ENCODE data around the gene RPH3AL.

The RPH3AL gene

DNA sequence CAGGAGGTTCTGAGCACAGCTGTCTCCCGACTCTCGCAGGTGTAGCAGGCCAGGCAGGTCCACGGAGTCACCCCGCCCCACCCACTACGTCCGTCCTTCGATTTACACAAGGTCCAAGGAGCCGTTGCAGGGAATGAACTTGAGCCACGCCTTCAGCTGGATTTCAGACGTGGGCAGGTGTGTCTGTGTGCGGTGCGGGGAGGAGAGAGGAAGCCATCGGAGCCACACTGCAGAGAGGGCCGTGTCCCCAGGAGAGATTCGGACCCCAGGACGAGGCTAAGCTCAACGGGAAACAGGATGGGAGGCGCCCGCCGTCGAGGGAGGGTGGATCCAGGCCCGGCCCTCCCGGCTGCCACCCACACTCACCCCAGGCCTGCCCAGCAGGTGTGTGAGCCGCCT is 50.3 kb downstream of the RPH3AL start:
- peaks cover 3% of the 10 kb centered on the region for H3K4me1 ChIP-seq (ENCODE audit: control insufficient read depth, insufficient read depth, low read length)
- H3K9ac ChIP-seq (ENCODE audit: low read length) = no peak overlapping the region
- no peaks in the 10 kb centered on the region for H3K36me3 ChIP-seq (ENCODE audit: control insufficient read depth, insufficient read depth, low read length)
- no peaks in the 10 kb centered on the region for H3K27me3 ChIP-seq (ENCODE audit: control insufficient read depth, insufficient read depth, low read length)
- H3K27ac ChIP-seq (ENCODE audit: low read depth, low read length) = no peak overlapping the region
- no peak overlapping the region for H3K4me3 ChIP-seq (ENCODE audit: low read length)

DNA sequence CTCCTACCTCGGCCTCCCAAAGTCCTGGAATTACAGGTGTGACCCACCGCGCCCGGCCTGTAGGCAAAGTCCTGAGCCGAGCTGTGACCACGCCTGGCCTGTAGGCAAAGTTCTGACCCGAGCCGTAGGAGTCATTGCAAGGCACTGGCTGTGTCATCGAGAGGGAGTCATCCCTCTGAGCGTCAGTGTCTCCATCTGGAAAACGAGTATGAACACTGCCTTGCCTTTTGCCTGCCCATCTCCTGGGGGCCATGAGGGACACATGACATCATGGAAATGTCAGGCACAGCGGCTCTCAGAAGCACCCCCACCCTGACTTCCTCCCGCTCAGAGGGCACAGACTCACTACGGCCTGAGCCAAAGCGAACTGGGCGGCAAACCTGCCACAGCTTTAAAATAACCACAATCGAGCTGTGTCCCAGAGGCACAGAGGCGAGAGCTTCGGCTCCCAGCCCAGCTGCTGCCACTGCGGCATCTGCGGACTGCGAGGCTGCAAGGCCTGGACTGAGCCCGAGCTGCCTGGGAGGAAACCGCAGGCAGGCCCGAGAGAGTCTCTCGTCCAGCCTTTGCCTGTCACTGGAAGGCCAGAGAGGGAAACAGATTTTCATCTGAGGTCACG is 50.8 kb downstream of the RPH3AL start:
- peak overlapping the region; percentile 6 for H3K27ac ChIP-seq (ENCODE audit: low read depth, low read length)
- H3K4me3 ChIP-seq (ENCODE audit: low read length) = no peak overlapping the region
- H3K27me3 ChIP-seq (ENCODE audit: control insufficient read depth, insufficient read depth, low read length) = no peaks in the 10 kb centered on the region
- no peak overlapping the region for H3K9ac ChIP-seq (ENCODE audit: low read length)
- peaks cover 2% of the 10 kb centered on the region for H3K4me1 ChIP-seq (ENCODE audit: control insufficient read depth, insufficient read depth, low read length)
- H3K36me3 ChIP-seq (ENCODE audit: control insufficient read depth, insufficient read depth, low read length) = no peaks in the 10 kb centered on the region

- Histone ChIP-seq H3K36me3 (ENCODE audit: control insufficient read depth, insufficient read depth, low read length) (no peaks in the 10 kb centered on the region), H3K27me3 (ENCODE audit: control insufficient read depth, insufficient read depth, low read length) (no peaks in the 10 kb centered on the region), H3K9ac (ENCODE audit: low read length) (no peak overlapping the region), H3K27ac (ENCODE audit: low read depth, low read length) (peak overlapping the region; percentile 24), H3K4me1 (ENCODE audit: control insufficient read depth, insufficient read depth, low read length) (peaks cover 2% of the 10 kb centered on the region), H3K4me3 (ENCODE audit: low read length) (no peak overlapping the region)
Measured at GRCh38 chr17:300881-301280, 51.7 kb downstream of the RPH3AL start.

DNA sequence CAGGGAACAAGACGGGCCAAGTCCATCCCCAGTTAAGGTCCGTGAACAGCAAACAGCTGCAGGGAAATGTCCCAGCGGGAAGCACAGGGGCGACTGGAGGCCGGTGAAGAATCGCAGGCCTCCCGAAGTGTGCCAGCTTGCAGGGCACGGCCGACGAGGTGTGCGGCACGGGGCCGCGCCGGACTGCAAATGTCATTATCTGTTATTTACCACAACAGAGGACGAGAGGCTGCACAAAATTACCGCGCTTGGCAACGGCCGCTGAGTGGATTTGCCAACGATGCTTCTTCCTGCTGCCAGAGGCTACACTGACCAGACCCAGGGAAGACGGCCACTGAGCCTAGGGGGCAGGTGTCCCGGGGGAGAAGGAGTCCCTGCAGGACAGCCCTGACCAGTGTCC is 53.1 kb downstream of the RPH3AL start:
- Histone ChIP-seq H3K27me3 (ENCODE audit: control insufficient read depth, insufficient read depth, low read length) (no peaks in the 10 kb centered on the region), H3K4me3 (ENCODE audit: low read length) (no peak overlapping the region), H3K27ac (ENCODE audit: low read depth, low read length) (peak overlapping the region; percentile 54), H3K36me3 (ENCODE audit: control insufficient read depth, insufficient read depth, low read length) (no peaks in the 10 kb centered on the region), H3K9ac (ENCODE audit: low read length) (no peak overlapping the region), H3K4me1 (ENCODE audit: control insufficient read depth, insufficient read depth, low read length) (peaks cover 2% of the 10 kb centered on the region)

GRCh38 chr17:298791-299450 is 53.7 kb downstream of the RPH3AL start:
- peaks cover 2% of the 10 kb centered on the region for H3K4me1 ChIP-seq (ENCODE audit: control insufficient read depth, insufficient read depth, low read length)
- peak overlapping the region; percentile 54 for H3K27ac ChIP-seq (ENCODE audit: low read depth, low read length)
- H3K27me3 ChIP-seq (ENCODE audit: control insufficient read depth, insufficient read depth, low read length) = no peaks in the 10 kb centered on the region
- H3K4me3 ChIP-seq (ENCODE audit: low read length) = no peak overlapping the region
- H3K9ac ChIP-seq (ENCODE audit: low read length) = no peak overlapping the region
- no peaks in the 10 kb centered on the region for H3K36me3 ChIP-seq (ENCODE audit: control insufficient read depth, insufficient read depth, low read length)

DNA sequence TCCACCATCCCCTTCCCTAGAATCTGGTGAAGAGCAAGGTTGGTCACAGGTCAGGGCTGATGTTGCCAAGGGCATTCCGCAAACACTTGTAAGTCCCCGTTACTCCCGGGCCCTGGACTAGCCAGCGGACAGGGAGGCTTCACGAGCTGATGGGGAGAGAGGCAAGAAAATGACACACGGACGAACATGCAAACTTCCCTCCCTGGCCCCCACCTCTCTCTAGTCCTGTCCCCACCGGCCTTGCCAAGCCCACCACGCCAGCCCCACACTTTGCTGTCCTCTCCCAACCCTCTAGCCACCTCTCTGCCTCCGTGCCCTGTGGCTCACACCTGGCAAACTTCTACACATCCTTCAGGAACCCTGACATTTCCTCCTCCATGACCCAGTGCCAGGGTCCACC is 54.8 kb downstream of the RPH3AL start:
- no peaks in the 10 kb centered on the region for H3K36me3 ChIP-seq (ENCODE audit: control insufficient read depth, insufficient read depth, low read length)
- H3K27me3 ChIP-seq (ENCODE audit: control insufficient read depth, insufficient read depth, low read length) = no peaks in the 10 kb centered on the region
- H3K4me3 ChIP-seq (ENCODE audit: low read length) = no peak overlapping the region
- no peak overlapping the region for H3K9ac ChIP-seq (ENCODE audit: low read length)
- peaks cover 2% of the 10 kb centered on the region for H3K4me1 ChIP-seq (ENCODE audit: control insufficient read depth, insufficient read depth, low read length)
- H3K27ac ChIP-seq (ENCODE audit: low read depth, low read length) = no peak overlapping the region

GRCh38 chr17:296906-297690 is 55.5 kb downstream of the RPH3AL start:
- Histone ChIP-seq H3K4me3 (ENCODE audit: low read length) (no peak overlapping the region), H3K9ac (ENCODE audit: low read length) (no peak overlapping the region), H3K36me3 (ENCODE audit: control insufficient read depth, insufficient read depth, low read length) (no peaks in the 10 kb centered on the region), H3K4me1 (ENCODE audit: control insufficient read depth, insufficient read depth, low read length) (peaks cover 2% of the 10 kb centered on the region), H3K27me3 (ENCODE audit: control insufficient read depth, insufficient read depth, low read length) (no peaks in the 10 kb centered on the region), H3K27ac (ENCODE audit: low read depth, low read length) (no peak overlapping the region)

DNA sequence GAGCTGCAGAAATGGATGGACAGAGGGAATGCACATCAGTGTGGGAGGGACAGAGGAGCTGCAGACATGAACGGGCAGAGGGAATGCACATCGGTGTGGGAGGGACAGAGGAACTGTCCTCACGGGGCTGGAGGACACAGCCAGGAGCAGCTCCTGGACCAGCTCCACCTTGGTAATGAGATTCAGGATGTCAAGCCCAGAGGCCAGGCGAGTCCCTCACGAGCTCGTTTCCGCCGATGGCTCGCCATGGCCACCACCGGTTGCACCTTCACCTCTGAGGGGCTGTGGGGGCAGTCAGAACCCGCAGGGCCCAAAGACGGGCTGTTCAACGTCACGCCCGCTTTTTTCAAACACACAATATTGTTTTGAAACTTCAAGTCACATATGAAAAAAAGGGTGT is 56.2 kb downstream of the RPH3AL start:
- no peak overlapping the region for H3K4me3 ChIP-seq (ENCODE audit: low read length)
- no peak overlapping the region for H3K9ac ChIP-seq (ENCODE audit: low read length)
- peaks cover 2% of the 10 kb centered on the region for H3K4me1 ChIP-seq (ENCODE audit: control insufficient read depth, insufficient read depth, low read length)
- no peak overlapping the region for H3K27ac ChIP-seq (ENCODE audit: low read depth, low read length)
- no peaks in the 10 kb centered on the region for H3K27me3 ChIP-seq (ENCODE audit: control insufficient read depth, insufficient read depth, low read length)
- H3K36me3 ChIP-seq (ENCODE audit: control insufficient read depth, insufficient read depth, low read length) = no peaks in the 10 kb centered on the region

- H3K4me3 ChIP-seq (ENCODE audit: low read length) = no peak overlapping the region
- H3K4me1 ChIP-seq (ENCODE audit: control insufficient read depth, insufficient read depth, low read length) = no peaks in the 10 kb centered on the region
- H3K27ac ChIP-seq (ENCODE audit: low read depth, low read length) = no peak overlapping the region
- H3K36me3 ChIP-seq (ENCODE audit: control insufficient read depth, insufficient read depth, low read length) = no peaks in the 10 kb centered on the region
- no peaks in the 10 kb centered on the region for H3K27me3 ChIP-seq (ENCODE audit: control insufficient read depth, insufficient read depth, low read length)
- H3K9ac ChIP-seq (ENCODE audit: low read length) = no peak overlapping the region
Measured at GRCh38 chr17:292531-293382, 59.9 kb downstream of the RPH3AL start.

GRCh38 chr17:292016-292415 is 60.6 kb downstream of the RPH3AL start:
- Histone ChIP-seq H3K27ac (ENCODE audit: low read depth, low read length) (no peak overlapping the region), H3K4me1 (ENCODE audit: control insufficient read depth, insufficient read depth, low read length) (no peaks in the 10 kb centered on the region), H3K9ac (ENCODE audit: low read length) (no peak overlapping the region), H3K4me3 (ENCODE audit: low read length) (no peak overlapping the region), H3K36me3 (ENCODE audit: control insufficient read depth, insufficient read depth, low read length) (no peaks in the 10 kb centered on the region), H3K27me3 (ENCODE audit: control insufficient read depth, insufficient read depth, low read length) (no peaks in the 10 kb centered on the region)

- Histone ChIP-seq H3K27ac (ENCODE audit: low read depth, low read length) (no peak overlapping the region), H3K4me1 (ENCODE audit: control insufficient read depth, insufficient read depth, low read length) (no peaks in the 10 kb centered on the region)
Measured at GRCh38 chr17:291587-291986, 61.0 kb downstream of the RPH3AL start.

DNA sequence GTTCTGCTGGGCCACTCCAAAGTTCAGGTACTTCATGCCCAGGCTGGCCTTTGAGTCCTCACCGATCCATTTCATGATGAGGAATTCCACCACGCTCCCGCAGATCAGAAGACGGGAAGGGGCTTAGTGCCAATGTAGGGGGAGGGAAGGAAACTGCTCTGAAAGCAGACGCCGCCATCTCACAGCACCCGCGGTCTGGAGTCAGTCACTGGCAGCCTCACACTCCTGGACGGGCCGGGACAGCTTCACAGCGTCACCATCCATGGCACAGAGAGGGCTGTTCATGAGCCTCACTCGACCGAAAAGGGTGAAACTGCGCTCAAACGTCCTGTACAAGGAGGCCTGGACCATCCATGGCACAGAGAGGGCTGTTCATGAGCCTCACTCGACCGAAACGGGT is 62.0 kb downstream of the RPH3AL start:
- H3K4me1 ChIP-seq (ENCODE audit: control insufficient read depth, insufficient read depth, low read length) = no peaks in the 10 kb centered on the region
- no peaks in the 10 kb centered on the region for H3K36me3 ChIP-seq (ENCODE audit: control insufficient read depth, insufficient read depth, low read length)
- no peak overlapping the region for H3K4me3 ChIP-seq (ENCODE audit: low read length)
- no peak overlapping the region for H3K9ac ChIP-seq (ENCODE audit: low read length)
- H3K27ac ChIP-seq (ENCODE audit: low read depth, low read length) = no peak overlapping the region
- H3K27me3 ChIP-seq (ENCODE audit: control insufficient read depth, insufficient read depth, low read length) = no peaks in the 10 kb centered on the region

More at GRCh38 chr17:291587-291986, 61.0 kb downstream of the RPH3AL start:
- no peak overlapping the region for H3K4me3 ChIP-seq (ENCODE audit: low read length)
- no peaks in the 10 kb centered on the region for H3K27me3 ChIP-seq (ENCODE audit: control insufficient read depth, insufficient read depth, low read length)
- H3K36me3 ChIP-seq (ENCODE audit: control insufficient read depth, insufficient read depth, low read length) = no peaks in the 10 kb centered on the region
- H3K9ac ChIP-seq (ENCODE audit: low read length) = no peak overlapping the region

Data from rectal smooth muscle tissue (tissue), 1 donor.